Measurements from ENCODE around the gene FYB2.

FYB2 gene

DNA sequence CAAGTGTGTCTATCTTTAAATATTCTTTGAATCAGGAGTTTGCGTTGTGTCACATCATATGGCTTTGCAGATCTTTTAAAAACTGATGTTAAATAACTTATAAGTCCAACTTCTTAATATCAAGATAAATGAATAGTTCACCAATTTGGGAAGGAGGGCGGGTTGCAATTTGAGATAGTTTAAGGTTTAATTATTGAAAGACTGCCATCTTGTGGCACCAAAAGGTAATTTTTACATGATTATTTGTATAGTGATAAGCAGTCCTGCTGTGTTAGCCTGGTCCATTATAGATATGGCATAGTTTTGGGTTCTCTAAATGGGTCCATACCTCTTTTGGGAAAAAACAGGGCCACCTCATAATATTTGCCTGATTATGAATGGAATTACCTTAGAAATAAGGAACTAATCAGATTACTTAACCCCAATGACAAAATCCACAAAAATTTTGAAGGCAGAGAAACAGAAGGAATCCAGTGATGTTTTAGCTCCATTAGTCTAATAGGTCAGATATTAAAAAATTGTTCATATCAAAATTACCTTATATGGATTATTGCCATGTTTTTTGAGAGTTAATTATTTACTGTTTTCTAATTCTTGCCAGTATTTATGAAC is 109.8 kb downstream of the FYB2 start:
- no peak for DNase-seq

DNA sequence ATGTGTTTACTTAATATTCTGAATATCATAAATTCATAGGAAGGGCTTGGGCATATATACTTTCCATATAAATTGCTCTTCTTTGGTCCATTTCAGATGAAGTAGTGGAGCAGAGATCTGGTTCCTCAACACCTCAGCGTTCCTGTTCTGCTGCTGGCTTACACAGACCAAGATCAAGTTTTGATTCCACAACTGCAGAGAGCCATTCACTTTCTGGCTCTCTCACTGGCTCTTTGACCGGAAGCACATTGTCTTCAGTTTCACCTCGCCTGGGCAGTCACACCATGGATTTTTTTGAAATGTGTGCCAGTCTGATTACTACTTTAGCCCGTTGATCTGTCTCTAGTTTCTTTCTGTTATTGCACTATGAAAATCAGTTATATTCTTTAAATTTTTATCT is 111.8 kb downstream of the FYB2 start:
- no peak for DNase-seq

DNA sequence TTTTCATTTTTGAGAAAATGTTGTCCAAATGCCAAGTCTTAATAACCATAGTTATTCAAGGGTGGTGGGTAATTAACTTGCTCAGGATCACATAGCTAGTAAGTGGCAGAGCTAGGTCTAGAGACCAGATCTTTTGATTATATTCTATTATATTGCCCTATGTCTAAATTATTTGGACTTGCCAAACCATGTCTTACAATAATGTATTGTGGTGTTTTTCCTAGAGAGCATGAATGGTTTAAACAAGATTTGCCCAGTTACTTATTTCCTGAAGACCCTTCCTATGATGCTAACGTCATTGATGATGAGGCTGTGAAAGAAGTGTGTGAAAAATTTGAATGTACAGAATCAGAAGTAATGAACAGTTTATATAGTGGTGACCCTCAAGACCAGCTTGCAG is 115.5 kb downstream of the FYB2 start:
- no peak for DNase-seq

DNA sequence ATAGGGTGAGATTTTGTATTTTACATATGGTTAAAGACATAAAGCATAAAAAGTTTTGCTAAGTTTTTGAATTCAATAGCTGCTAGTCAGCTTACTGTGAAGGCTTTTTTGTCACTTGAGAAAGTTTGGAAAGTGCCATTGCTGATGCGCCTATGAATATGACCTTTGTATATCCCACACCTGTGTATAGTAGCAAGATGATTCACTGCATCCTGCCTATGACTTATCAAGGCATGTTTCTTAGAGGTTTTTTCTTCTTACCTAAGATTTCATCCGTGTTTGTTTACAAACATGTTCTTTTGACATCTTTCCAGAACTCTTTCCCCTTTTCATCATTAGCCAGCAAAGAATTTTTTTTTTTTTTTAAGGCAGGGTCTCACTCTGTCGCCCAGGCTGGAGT is 122.5 kb downstream of the FYB2 start:
- no peak for DNase-seq

DNA sequence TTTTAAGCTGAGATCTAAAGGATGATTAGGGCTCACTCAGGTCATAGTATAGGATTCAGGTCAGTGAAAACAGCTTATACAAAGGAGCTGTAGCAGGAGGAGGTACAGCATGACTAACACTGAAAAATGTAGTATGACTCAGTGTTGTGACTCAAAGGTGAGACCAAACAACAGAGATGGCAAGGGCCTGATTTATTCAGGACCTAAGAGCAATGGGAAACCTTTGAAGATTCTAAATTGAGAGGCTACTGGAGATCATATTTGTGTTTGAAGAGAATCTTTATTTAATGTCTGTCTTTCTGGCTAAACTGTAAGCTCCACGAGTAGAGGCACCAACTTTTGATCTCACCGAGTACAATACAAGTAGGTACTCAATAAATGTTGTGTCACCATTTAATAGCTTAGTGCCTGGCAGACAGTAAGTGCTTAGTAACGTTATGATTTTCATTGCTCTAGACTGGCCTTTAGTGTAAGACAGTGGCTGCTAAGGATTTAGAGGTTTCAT is 130.6 kb downstream of the FYB2 start:
- DNase-seq: no peak

DNA sequence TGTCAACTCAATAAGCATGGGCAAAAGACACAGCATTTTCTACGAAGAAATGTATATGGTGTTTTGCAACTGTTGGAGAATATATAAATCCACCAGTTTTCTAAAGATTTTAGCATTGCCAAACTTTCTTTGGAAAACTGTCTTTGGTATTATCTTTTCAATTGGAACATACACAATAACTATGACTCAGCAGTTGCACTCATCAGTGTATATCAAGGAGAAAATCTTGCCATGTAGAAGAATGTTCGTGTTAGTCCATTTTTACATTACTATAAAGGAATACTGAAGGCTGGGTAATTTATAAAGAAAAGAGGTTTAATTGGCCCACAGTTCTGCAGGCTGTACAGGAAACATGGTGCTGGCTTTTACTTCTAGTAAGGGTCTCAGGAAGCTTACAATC is 133.0 kb downstream of the FYB2 start:
- no peak for DNase-seq

DNA sequence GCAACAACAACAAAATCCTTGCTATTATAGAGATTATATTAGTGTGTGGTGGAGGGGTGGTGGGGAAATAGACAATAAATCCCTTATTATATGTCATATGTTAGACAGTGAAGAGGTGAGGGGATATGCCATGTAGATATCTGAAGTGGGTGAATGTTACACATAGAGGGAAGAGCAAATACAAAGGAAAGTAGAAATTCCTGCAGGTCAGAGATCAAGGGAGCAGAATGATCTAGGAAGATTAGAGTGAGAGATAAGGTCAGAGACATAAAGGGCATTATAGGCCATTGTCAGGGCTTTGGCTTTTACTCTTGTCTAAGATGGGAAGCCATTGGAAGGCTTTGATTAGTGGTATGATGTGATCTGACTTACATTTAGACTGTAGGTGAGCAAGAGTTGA is 135.6 kb downstream of the FYB2 start:
- DNase-seq: no peak

DNA sequence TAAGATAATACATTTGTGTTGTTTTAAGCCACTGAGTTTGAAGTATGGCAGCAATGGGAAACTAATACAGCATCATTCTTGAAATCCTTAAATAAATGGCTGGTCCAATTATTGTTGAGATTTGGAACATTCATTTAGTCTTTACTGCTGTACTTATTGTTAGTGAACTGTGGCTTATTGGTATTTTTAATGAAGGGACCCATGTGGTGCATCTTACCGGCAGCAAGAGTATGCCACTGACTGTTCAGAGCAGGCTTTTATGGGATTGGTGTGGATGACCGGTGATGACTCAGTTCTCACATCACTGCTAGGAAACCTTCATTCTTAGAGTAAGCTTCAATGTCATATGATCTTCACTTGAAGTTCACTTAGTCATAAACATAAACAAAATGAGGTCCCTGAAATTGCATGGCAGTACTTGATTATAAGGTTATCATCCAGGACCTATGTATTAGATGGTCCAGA is 142.6 kb downstream of the FYB2 start:
- DNase-seq: no peak

DNA sequence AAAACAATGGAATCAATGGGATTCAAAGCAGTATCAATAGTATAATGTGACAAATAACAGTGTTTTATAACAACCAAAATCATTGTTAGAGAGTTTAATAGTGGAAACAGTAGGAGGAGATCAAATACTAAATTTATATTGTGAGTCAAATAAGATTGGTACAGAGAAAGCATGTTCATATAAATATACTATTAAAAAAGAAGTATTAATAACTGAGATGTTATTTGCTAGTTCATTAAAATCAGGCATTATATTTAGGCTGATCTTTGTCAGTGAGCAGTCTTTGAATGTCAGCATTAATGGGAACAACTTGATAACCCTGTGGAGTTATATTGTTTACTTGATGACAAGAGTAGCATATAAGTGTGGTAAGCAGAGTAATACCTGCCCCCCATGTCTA is 143.4 kb downstream of the FYB2 start:
- no peak for DNase-seq

DNA sequence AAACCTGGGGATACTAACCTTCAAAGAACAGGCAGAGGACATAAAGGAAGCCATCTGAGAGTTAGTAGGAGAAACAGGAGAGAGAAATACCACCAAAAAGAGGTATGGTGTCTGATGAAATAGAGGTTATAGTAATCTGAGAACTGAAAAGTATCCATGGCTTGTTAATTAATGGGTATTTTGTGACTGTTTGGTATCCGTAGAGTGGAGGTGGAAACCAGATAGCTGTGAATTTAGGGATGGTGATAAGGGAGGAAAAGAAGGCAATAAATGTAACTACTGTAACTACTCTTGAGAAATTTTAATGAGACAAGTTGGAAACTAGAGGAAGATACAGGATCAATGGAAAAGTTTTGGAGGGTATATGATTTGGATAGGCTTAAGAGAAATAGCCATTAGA is 146.6 kb downstream of the FYB2 start:
- no peak for DNase-seq

DNA sequence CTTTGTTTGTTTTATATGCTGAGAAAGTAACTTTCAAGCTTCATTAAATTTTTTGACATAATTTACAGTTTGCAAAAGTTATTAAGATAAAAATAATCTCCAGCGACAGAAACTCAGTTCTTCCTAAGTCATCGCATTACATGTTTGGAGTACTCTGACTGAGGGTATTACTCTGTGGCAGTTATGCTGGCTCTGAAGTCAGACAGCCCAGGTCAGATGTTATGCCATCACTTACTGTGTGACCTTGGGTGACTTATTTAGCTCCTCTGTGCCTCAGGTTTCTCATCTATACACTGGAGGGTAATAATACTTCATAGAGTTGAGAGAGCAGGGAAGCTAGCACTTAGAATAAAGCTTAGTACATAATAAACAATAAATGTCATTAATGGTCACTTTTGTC is 147.7 kb downstream of the FYB2 start:
- DNase-seq: no peak

DNA sequence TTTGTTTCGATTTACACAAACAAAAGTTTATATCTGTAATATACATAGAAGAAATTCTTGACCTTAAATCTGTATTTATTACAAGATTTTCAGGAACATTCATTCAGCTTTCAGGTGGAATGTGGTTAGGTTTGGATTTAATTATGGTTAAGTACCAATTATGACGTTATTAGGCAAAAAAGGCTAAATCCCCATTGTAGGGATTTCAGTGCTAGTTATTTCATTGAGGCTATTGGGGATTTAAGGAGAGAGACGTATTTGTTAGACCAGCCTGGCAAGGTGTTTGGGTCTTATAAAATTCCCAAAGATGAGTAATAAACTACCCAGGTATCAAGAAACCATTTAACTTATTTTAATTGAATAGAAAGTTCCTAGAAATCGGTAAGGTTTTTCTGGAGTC is 148.1 kb downstream of the FYB2 start:
- DNase-seq: no peak

DNA sequence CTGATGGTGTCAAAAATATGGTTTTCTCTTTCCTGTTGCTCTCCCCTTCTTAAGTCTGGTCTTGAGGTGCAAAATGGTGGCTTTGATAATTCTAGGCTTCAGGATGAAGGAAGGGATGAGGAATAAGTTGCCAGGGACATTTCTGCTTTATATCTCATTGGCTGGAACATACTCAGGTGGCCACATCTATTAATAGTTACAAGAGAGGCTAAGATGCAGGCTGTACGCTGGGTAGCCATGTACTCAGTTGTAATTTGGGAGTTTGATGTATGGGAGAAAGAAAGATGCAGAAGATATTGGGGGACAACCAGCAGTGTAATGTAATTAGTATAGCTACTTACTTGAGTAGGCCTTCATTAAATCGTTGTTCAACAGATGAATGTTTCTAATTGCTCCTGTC is 148.9 kb downstream of the FYB2 start:
- no peak for DNase-seq

Data from activated T-cell treated with anti-CD3 and anti-CD28 coated beads, Interleukin-2, amount 50 U/mL, for 48 hours (primary cell).